ENCODE results near the gene SLC25A1. TPM values are rescaled to one million over a fixed set of nuclear protein-coding genes. Genes with fewer than 3 reads are reported as not detected.

Gene SLC25A1
- total RNA-seq, 1 experiment from 2014 or later = 151 TPM

DNA sequence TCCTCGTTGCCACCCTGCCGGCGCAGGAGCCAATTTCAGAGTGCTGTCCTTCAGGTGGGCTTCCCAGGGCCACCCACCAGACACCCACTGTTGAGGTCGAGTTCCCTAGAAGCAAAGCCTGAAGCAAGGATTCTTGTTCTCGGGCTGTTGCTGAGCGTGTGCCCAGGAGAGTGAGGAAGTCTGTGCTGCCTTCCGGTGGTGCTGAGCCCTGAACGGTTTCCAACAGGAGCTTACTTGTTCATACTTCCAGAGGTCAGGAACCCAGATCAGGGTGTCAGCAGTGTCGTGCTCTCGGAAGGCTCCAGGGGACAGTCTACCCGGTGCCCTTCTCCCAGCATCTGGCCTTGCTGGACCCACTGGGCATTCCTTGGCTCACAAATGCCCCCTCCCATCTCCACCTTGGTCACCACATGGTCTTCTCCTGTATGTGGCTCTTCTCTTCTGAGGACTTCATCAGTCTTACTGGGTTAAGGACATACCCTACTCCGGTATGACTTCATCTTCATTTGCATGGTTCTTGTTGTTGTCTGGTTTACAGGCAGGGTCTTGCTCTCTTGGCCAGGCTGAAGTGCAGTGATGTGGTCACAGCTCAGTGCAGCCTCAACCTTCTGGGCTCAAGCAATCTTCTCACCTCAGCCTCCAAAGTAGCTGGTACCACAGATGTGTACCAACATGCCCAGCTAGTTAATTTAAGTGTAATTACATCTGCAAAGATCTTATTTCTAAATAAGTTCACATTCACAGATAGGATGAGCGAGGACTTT lies 11.2 kb downstream of the SLC25A1 start:
- Mint-ChIP-seq H3K4me3 (no peak overlapping the region), H3K4me1 (peaks cover 14 to 26% of the 10 kb centered on the region in 2 experiments), H3K9me3 (no peaks in the 10 kb centered on the region), H3K27me3 (ENCODE audit: low read depth) (peaks cover 78% of the 10 kb centered on the region), H3K36me3 (ENCODE audit: insufficient read depth in 1 of 3, low read depth in 3 of 3) (no peaks in the 10 kb centered on the region), H3K27ac (no peak overlapping the region)
- Histone ChIP-seq H3K79me2 (ENCODE audit: insufficient read depth, low read length) (peaks cover 3% of the 10 kb centered on the region; the same call in 1 of the 2 replicates), H4K20me1 (ENCODE audit: control insufficient read depth, insufficient read depth, insufficient read length) (no peaks in the 10 kb centered on the region), H4K5ac (ENCODE audit: insufficient read length, low read depth, low read length) (no peak overlapping the region), H3K27me3 (ENCODE audit: insufficient read depth, low read length) (peaks cover 4% of the 10 kb centered on the region; the same call in 1 of the 2 replicates), H3K9ac (ENCODE audit: extremely low read depth, insufficient read length, low read length) (no peak overlapping the region), H3K23me2 (ENCODE audit: insufficient read length, low read depth, low read length, poor library complexity, severe bottlenecking) (peaks cover 11% of the 10 kb centered on the region), H3K4ac (ENCODE audit: low read depth, low read length) (no peak overlapping the region), H4K8ac (replicated peaks; ENCODE audit: insufficient read length, low read depth, low read length) (no peak overlapping the region), H3K4me1 (ENCODE audit: insufficient read depth, low read length) (no peaks in the 10 kb centered on the region; the same call in 1 of the 2 replicates), H3K14ac (ENCODE audit: insufficient read depth, low read length) (no peak overlapping the region), H3K27ac (ENCODE audit: insufficient read length, low read depth, low read length) (no peak overlapping the region), H3K23ac (ENCODE audit: insufficient read length, low read depth, low read length) (no peak overlapping the region), H2BK12ac (ENCODE audit: insufficient read length, low read depth, low read length) (no peak overlapping the region), H3K79me1 (ENCODE audit: insufficient read depth, low read depth, low read length, poor library complexity, severe bottlenecking) (peaks cover 1% of the 10 kb centered on the region), H2BK15ac (ENCODE audit: low read depth, low read length) (no peak overlapping the region), H3K4me2 (ENCODE audit: insufficient read depth, insufficient read length, low read length) (no peak overlapping the region), H3K56ac (ENCODE audit: insufficient read length, low read depth, low read length) (no peak overlapping the region), H3K18ac (ENCODE audit: insufficient read length, low read depth, low read length) (no peak overlapping the region), H3K9me3 (ENCODE audit: control insufficient read depth, low read depth, low read length) (no peaks in the 10 kb centered on the region), H2AFZ (ENCODE audit: low read length) (no peak overlapping the region), H2BK20ac (ENCODE audit: low read depth, low read length, poor library complexity, severe bottlenecking) (no peak overlapping the region), H2BK120ac (ENCODE audit: low read depth, low read length, poor library complexity, severe bottlenecking) (no peak overlapping the region), H2AK5ac (ENCODE audit: insufficient read length, low read length) (no peak overlapping the region), H2BK5ac (ENCODE audit: insufficient read length, low read length) (no peak overlapping the region), H3T11ph (ENCODE audit: low read length) (no peak overlapping the region), H4K91ac (ENCODE audit: insufficient read length, low read depth, low read length) (no peak overlapping the region)
- WGBS (ENCODE audit: extremely low coverage, insufficient read length, low lambda C conversion rate) = no CpG with 5 or more reads among the region's 13 CpGs
- no peak for DNase-seq
- TF ChIP-seq, protein P1, sequence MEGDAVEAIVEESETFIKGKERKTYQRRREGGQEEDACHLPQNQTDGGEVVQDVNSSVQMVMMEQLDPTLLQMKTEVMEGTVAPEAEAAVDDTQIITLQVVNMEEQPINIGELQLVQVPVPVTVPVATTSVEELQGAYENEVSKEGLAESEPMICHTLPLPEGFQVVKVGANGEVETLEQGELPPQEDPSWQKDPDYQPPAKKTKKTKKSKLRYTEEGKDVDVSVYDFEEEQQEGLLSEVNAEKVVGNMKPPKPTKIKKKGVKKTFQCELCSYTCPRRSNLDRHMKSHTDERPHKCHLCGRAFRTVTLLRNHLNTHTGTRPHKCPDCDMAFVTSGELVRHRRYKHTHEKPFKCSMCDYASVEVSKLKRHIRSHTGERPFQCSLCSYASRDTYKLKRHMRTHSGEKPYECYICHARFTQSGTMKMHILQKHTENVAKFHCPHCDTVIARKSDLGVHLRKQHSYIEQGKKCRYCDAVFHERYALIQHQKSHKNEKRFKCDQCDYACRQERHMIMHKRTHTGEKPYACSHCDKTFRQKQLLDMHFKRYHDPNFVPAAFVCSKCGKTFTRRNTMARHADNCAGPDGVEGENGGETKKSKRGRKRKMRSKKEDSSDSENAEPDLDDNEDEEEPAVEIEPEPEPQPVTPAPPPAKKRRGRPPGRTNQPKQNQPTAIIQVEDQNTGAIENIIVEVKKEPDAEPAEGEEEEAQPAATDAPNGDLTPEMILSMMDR (conservative IDR thresholded peaks at IDR 0.05) = no peak

All from H9 (cell line).